ENCODE measurements around the gene ACE2. TPM values are rescaled to one million over a fixed set of nuclear protein-coding genes. Genes with fewer than 3 reads are reported as not detected.
"Not testable (repeated sequence)": the region's sequence is repeated elsewhere in the genome, so short reads cannot be mapped to it uniquely, and the experiment has no call there.

ACE2 gene
- total RNA-seq (2021) (0.16 TPM in 1 of 3 replicates, not detected in the others), Bru-seq, nascent RNA (percentile 5 among the genes with signal in this experiment)
- long read RNA-seq, experiment 1, result 0 reads
- long read RNA-seq, experiment 2, result 0 reads
- long read RNA-seq, experiment 3, result 0 reads

DNA sequence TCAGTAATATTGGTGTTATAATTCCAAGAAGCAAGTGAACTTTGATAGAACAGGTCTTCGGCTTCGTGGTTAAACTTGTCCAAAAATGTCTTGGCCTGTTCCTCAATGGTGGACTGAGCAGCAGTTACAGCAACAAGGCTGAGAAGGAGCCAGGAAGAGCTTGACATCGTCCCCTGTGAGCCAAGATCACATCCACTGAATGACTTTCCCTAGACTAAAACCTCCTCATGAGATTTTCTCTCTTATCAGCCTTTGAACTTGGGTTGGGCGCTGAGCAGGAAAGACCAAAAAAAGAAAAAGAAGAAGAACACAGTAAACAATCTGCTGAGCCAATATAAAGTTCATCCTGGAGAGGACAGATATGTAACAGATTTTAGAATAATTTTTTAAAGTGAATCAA is at the start of gene ACE2:
Gene ACE2 (minus strand): TSS at position 216 of the 400 bp plus-strand sequence. CDS start 49 bp downstream, at position 167.
- Mint-ChIP-seq H3K4me3 (no peak within 1 kb of the TSS), H3K36me3 (no peaks in the 10 kb centered on the region), H3K9me3 (no peaks in the 10 kb centered on the region), H3K27ac (peak within 1 kb of the TSS; percentile 22; the same call in 1 of the 2 replicates), H3K4me1 (no peaks in the 10 kb centered on the region), H3K27me3 (ENCODE audit: low read depth) (no peaks in the 10 kb centered on the region)
- no peak for ATAC-seq
- POLR2A ChIA-PET, result no interaction called here
- TF ChIP-seq ZNF512 (CRISPR knock-in tag; IDR thresholded peaks at IDR 0.05; ENCODE audit: borderline replicate concordance) (no peak), FOXJ3 (CRISPR knock-in tag; IDR thresholded peaks at IDR 0.05; ENCODE audit: borderline replicate concordance) (no peak)
- no peak for DNase-seq (ENCODE audit: low spot score)
- CTCF ChIA-PET, result no interaction called here

DNA sequence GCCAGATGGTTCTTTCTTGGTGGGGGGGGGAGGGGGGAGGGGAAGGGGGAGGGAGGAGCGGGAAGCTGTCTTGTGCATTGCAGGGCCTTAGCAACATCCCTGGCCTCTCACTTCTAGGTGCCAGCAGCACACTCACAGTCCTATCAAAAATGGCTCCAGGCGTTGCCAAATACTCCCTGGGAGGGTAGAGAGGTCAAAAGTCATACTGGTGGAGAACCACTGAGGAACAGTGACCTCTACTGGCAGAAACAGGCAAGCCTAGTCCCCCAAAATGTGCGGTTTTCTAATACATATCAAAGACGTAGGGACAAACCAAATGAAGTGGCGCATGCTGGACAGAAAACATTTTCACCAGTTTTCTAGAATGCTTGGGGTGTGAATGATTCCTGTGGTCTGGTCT is 46.8 kb upstream of the ACE2 start:
- H3K4me1 Mint-ChIP-seq, CTCF ChIA-PET: not testable (repeated sequence)

DNA sequence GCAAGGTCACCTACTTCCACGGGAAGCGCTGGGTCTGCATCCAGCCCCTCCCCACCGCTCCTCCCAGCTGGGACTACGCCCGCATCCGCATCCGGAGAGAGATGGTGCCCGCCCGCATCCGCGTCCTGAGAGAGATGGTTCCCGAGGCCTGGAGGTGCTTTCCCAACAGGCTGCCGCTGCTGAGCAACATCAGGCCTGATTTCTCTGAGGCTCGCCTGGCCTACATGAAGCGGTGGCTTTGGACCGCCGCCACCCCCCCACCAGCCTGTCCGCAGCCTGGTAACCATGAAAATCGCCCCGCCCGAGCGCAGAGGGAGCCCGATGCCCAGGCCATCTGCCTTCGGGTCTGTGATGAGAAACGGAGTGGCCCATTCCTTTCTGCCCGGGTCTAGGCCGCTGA is 45.8 kb upstream of the ACE2 start:
- ChIA-PET POLR2A (no interaction called here), CTCF (no interaction called here)
- ATAC-seq, result no peak
- Mint-ChIP-seq H3K27ac (no peak overlapping the region), H3K4me1 (peaks cover 4% of the 10 kb centered on the region), H3K36me3 (no peaks in the 10 kb centered on the region), H3K9me3 (no peaks in the 10 kb centered on the region), H3K27me3 (ENCODE audit: low read depth) (no peaks in the 10 kb centered on the region), H3K4me3 (no peak overlapping the region)
- DNase-seq (ENCODE audit: low spot score), result no peak
- TF ChIP-seq ZNF263 (CRISPR knock-in tag; IDR thresholded peaks at IDR 0.05; ENCODE audit: low read depth) (no peak), ZNF425 (CRISPR knock-in tag; conservative IDR thresholded peaks at IDR 0.05) (no peak), ZMAT4 (CRISPR knock-in tag; IDR thresholded peaks at IDR 0.05) (no peak), HMGXB4 (CRISPR knock-in tag; IDR thresholded peaks at IDR 0.05) (no peak), ZNF317 (CRISPR knock-in tag; IDR thresholded peaks at IDR 0.05; ENCODE audit: borderline replicate concordance, low read depth) (no peak), ZNF121 (CRISPR knock-in tag; IDR thresholded peaks at IDR 0.05) (no peak), GABPB1 (CRISPR knock-in tag; IDR thresholded peaks at IDR 0.05) (no peak), ZNF671 (CRISPR knock-in tag; IDR thresholded peaks at IDR 0.05) (no peak), RELA (CRISPR knock-in tag; IDR thresholded peaks at IDR 0.05; ENCODE audit: borderline replicate concordance) (no peak), SOX15 (CRISPR knock-in tag; IDR thresholded peaks at IDR 0.05) (no peak), NR3C1 (CRISPR knock-in tag; conservative IDR thresholded peaks at IDR 0.05; ENCODE audit: low read depth) (no peak), ZSCAN18 (CRISPR knock-in tag; IDR thresholded peaks at IDR 0.05) (no peak), CREM (CRISPR knock-in tag; IDR thresholded peaks at IDR 0.05) (no peak), FOXK1 (CRISPR knock-in tag; IDR thresholded peaks at IDR 0.05) (no peak)
- TF ChIP-seq, protein P1, sequence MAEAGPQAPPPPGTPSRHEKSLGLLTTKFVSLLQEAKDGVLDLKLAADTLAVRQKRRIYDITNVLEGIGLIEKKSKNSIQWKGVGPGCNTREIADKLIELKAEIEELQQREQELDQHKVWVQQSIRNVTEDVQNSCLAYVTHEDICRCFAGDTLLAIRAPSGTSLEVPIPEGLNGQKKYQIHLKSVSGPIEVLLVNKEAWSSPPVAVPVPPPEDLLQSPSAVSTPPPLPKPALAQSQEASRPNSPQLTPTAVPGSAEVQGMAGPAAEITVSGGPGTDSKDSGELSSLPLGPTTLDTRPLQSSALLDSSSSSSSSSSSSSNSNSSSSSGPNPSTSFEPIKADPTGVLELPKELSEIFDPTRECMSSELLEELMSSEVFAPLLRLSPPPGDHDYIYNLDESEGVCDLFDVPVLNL (CRISPR knock-in tag; IDR thresholded peaks at IDR 0.05; ENCODE audit: borderline replicate concordance, low read depth), result no peak
- TF ChIP-seq, protein P2, sequence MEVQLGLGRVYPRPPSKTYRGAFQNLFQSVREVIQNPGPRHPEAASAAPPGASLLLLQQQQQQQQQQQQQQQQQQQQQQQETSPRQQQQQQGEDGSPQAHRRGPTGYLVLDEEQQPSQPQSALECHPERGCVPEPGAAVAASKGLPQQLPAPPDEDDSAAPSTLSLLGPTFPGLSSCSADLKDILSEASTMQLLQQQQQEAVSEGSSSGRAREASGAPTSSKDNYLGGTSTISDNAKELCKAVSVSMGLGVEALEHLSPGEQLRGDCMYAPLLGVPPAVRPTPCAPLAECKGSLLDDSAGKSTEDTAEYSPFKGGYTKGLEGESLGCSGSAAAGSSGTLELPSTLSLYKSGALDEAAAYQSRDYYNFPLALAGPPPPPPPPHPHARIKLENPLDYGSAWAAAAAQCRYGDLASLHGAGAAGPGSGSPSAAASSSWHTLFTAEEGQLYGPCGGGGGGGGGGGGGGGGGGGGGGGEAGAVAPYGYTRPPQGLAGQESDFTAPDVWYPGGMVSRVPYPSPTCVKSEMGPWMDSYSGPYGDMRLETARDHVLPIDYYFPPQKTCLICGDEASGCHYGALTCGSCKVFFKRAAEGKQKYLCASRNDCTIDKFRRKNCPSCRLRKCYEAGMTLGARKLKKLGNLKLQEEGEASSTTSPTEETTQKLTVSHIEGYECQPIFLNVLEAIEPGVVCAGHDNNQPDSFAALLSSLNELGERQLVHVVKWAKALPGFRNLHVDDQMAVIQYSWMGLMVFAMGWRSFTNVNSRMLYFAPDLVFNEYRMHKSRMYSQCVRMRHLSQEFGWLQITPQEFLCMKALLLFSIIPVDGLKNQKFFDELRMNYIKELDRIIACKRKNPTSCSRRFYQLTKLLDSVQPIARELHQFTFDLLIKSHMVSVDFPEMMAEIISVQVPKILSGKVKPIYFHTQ (CRISPR knock-in tag; IDR thresholded peaks at IDR 0.05), result no peak

More for the DNA sequence above, 46.8 kb upstream of the ACE2 start:
- H3K4me3 Mint-ChIP-seq; DNase-seq (ENCODE audit: low spot score); H3K27me3 Mint-ChIP-seq (ENCODE audit: low read depth); H3K27ac Mint-ChIP-seq; POLR2A ChIA-PET; H3K36me3 Mint-ChIP-seq; H3K9me3 Mint-ChIP-seq: not testable (repeated sequence)
- ATAC-seq, result peak; percentile 89
